Mesenchymal stem cell (in vitro differentiated cells and primary cell): ENCODE measurements around the gene ITPA.

Experiments
- DNase-seq: peaks from one replicate; pipeline ENCODE4 v3.0.0-alpha.2; 2013
- H2AFZ ChIP-seq: one replicate; pipeline ENCODE4 v1.6.1; 2013; ENCODE audit warnings: low read depth, mild to moderate bottlenecking, control low read depth, inconsistent platforms, low read length, moderate library complexity
- H2AK5ac ChIP-seq: 2 replicates; pipeline ENCODE4 v1.6.1; 2013; ENCODE audit warnings: low read length, moderate library complexity, mild to moderate bottlenecking, inconsistent platforms; ENCODE audit not compliant: severe bottlenecking
- H2BK120ac ChIP-seq: one replicate; pipeline ENCODE4 v1.6.1; 2013; ENCODE audit warnings: low read depth, mild to moderate bottlenecking, inconsistent platforms, low read length, moderate library complexity
- H2BK12ac ChIP-seq, 2 experiments: one replicate each; pipeline ENCODE4 v1.6.1; 2013; ENCODE audit warnings: inconsistent platforms in 2 of 2, low read length in 2 of 2, mild to moderate bottlenecking in 2 of 2, moderate library complexity in 2 of 2, control low read depth in 1 of 2
- H2BK15ac ChIP-seq: one replicate; pipeline ENCODE4 v1.6.1; 2013; ENCODE audit warnings: mild to moderate bottlenecking, low read depth, inconsistent platforms; ENCODE audit not compliant: poor library complexity, severe bottlenecking
- H2BK5ac ChIP-seq: 2 replicates; pipeline ENCODE4 v1.6.1; 2013; ENCODE audit warnings: low read depth, mild to moderate bottlenecking, low read length, control low read depth, inconsistent platforms; ENCODE audit not compliant: poor library complexity, severe bottlenecking
- H3K14ac ChIP-seq, 2 experiments: one replicate each; pipeline ENCODE4 v1.6.1; 2013; ENCODE audit warnings: inconsistent platforms in 2 of 2, low read length in 2 of 2, control low read depth in 1 of 2, mild to moderate bottlenecking in 1 of 2, moderate library complexity in 1 of 2
- H3K18ac ChIP-seq, 2 experiments: one replicate each; pipeline ENCODE4 v1.6.1; 2013; ENCODE audit warnings: inconsistent platforms in 2 of 2, low read length in 2 of 2, control low read depth in 1 of 2, low read depth in 1 of 2, mild to moderate bottlenecking in 1 of 2
- H3K23ac ChIP-seq, 2 experiments: one replicate each; pipeline ENCODE4 v1.6.1; 2013; ENCODE audit warnings: inconsistent platforms in 2 of 2, low read length in 2 of 2, mild to moderate bottlenecking in 2 of 2, moderate library complexity in 2 of 2, control low read depth in 1 of 2
- H3K27ac ChIP-seq: 2 replicates; pipeline ENCODE4 v1.5.1; 2013; ENCODE audit warnings: mild to moderate bottlenecking, moderate library complexity, low read length, control low read depth, inconsistent platforms; ENCODE audit not compliant: poor library complexity, severe bottlenecking
- H3K27me3 ChIP-seq, 2 experiments: 2 replicates each; pipeline versions ENCODE4 v1.6.1 to v1.7.0; 2013; ENCODE audit warnings: low read length in 2 of 2, mild to moderate bottlenecking in 2 of 2, moderate library complexity in 2 of 2, control low read depth in 1 of 2, inconsistent platforms in 1 of 2; ENCODE audit not compliant: control insufficient read depth in 1 of 2, insufficient read depth in 1 of 2
- H3K36me3 ChIP-seq, 2 experiments: 2 replicates each; pipeline versions ENCODE4 v1.6.1 to v1.7.0; 2013; ENCODE audit warnings: low read length in 2 of 2, control low read depth in 1 of 2, inconsistent platforms in 1 of 2, low read depth in 1 of 2, mild to moderate bottlenecking in 1 of 2; ENCODE audit not compliant: insufficient read depth in 2 of 2, control insufficient read depth in 1 of 2
- H3K4ac ChIP-seq, 2 experiments: one replicate each; pipeline ENCODE4 v1.6.1; 2013; ENCODE audit warnings: inconsistent platforms in 2 of 2, low read length in 2 of 2, mild to moderate bottlenecking in 2 of 2, moderate library complexity in 2 of 2, control low read depth in 1 of 2, low read depth in 1 of 2
- H3K4me1 ChIP-seq: 2 replicates; pipeline ENCODE4 v1.6.1; 2013; ENCODE audit warnings: low read depth, low read length, control low read depth; ENCODE audit not compliant: control insufficient read depth, insufficient read depth
- H3K4me2 ChIP-seq: 2 replicates; pipeline ENCODE4 v1.6.1; 2013; ENCODE audit warnings: low read length, mild to moderate bottlenecking, inconsistent platforms; ENCODE audit not compliant: poor library complexity, severe bottlenecking
- H3K4me3 ChIP-seq, 2 experiments: 2 replicates each; pipeline versions ENCODE4 v1.5.1 to v1.7.0; 2013; ENCODE audit warnings: low read length in 2 of 2, mild to moderate bottlenecking in 2 of 2, control low read depth in 1 of 2, low read depth in 1 of 2; ENCODE audit not compliant: insufficient read depth in 1 of 2
- H3K79me1 ChIP-seq: replicated peaks from 2 replicates; pipeline ENCODE4 v1.6.1; 2013; ENCODE audit warnings: mild to moderate bottlenecking, control low read depth, low read length, inconsistent platforms; ENCODE audit not compliant: poor library complexity, severe bottlenecking
- H3K9ac ChIP-seq: 2 replicates; pipeline ENCODE4 v1.7.0; 2013; ENCODE audit warnings: mild to moderate bottlenecking, low read length, moderate library complexity
- H3K9me3 ChIP-seq: 2 replicates; pipeline ENCODE4 v1.7.0; 2013; ENCODE audit warnings: mild to moderate bottlenecking, low read length; ENCODE audit not compliant: control insufficient read depth
- H4K8ac ChIP-seq: one replicate; pipeline ENCODE4 v1.6.1; 2013; ENCODE audit warnings: inconsistent platforms, mild to moderate bottlenecking, low read length, moderate library complexity
- H4K91ac ChIP-seq: one replicate; pipeline ENCODE4 v1.6.1; 2013; ENCODE audit warnings: mild to moderate bottlenecking, low read length, inconsistent platforms
- WGBS: methylation state at CpG from one replicate; pipeline ENCODE4 v1.1.7; 2013; ENCODE audit warnings: mixed read lengths; 5-methylcytosine and 5-hydroxymethylcytosine counted together

The ITPA gene

GRCh38 chr20:3172126-3172932 lies 37.0 kb upstream of the ITPA start:
- Histone ChIP-seq H2BK12ac (no peak overlapping the region), H3K4me3 (peak overlapping the region; percentile 81 to 90), H2AFZ (no peak overlapping the region), H2BK5ac (no peak overlapping the region), H2AK5ac (no peak overlapping the region), H2BK120ac (no peak overlapping the region), H3K18ac (no peak overlapping the region), H3K9me3 (no peaks in the 10 kb centered on the region), H4K91ac (no peak overlapping the region), H3K4me2 (peak overlapping the region; percentile 83), H3K9ac (peak overlapping the region; percentile 88), H3K79me1 (peaks cover 14% of the 10 kb centered on the region), H4K8ac (no peak overlapping the region), H3K4ac (no peak overlapping the region), H3K23ac (no peak overlapping the region), H2BK15ac (no peak overlapping the region), H3K27ac (no peak overlapping the region), H3K27me3 (peaks cover 6 to 29% of the 10 kb centered on the region in 2 experiments), H3K14ac (no peak overlapping the region), H3K36me3 (peaks cover 0 to 10% of the 10 kb centered on the region in 2 experiments), H3K4me1 (peaks cover 18% of the 10 kb centered on the region)
- DNase-seq: no peak
- WGBS: 51% methylated on average over 5 of the region's 5 CpGs

GRCh38 chr20:3172933-3173609 lies 36.2 kb upstream of the ITPA start, which contains the start of gene LZTS3:
Gene LZTS3 (minus strand): TSS chr20:3173549. CDS start chr20:3167163, 6,386 bp downstream.
- H3K18ac ChIP-seq: peak within 1 kb of the TSS; percentile 83 to 95
- H2AK5ac ChIP-seq: no peak within 1 kb of the TSS
- no peak within 1 kb of the TSS for H2BK5ac ChIP-seq
- peak; percentile 74 for DNase-seq
- H3K27me3 ChIP-seq: peaks cover 6 to 22% of the 10 kb centered on the region in 2 experiments
- peak within 1 kb of the TSS in 1 of 2 experiments; percentile 83 for H3K4ac ChIP-seq
- peak within 1 kb of the TSS; percentile 91 for H2AFZ ChIP-seq
- no peaks in the 10 kb centered on the region for H3K9me3 ChIP-seq
- H3K4me2 ChIP-seq: peak within 1 kb of the TSS; percentile 83
- H2BK12ac ChIP-seq: peak within 1 kb of the TSS in 1 of 2 experiments; percentile 59
- H3K23ac ChIP-seq: peak within 1 kb of the TSS in 1 of 2 experiments; percentile 85
- peak within 1 kb of the TSS; percentile 26 for H2BK15ac ChIP-seq
- H3K14ac ChIP-seq: peak within 1 kb of the TSS in 1 of 2 experiments; percentile 85
- H2BK120ac ChIP-seq: no peak within 1 kb of the TSS
- peaks cover 0 to 7% of the 10 kb centered on the region in 2 experiments for H3K36me3 ChIP-seq
- H4K8ac ChIP-seq: peak within 1 kb of the TSS; percentile 74
- H3K4me1 ChIP-seq: peaks cover 13% of the 10 kb centered on the region
- H3K79me1 ChIP-seq: peaks cover 14% of the 10 kb centered on the region
- no peak within 1 kb of the TSS for H3K27ac ChIP-seq
- under 1% methylated on average over 54 of the region's 62 CpGs for WGBS
- peak within 1 kb of the TSS; percentile 81 to 90 for H3K4me3 ChIP-seq
- H3K9ac ChIP-seq: peak within 1 kb of the TSS; percentile 88
- peak within 1 kb of the TSS; percentile 75 for H4K91ac ChIP-seq

GRCh38 chr20:3173610-3174441 lies 35.5 kb upstream of the ITPA start:
- H3K4me1 ChIP-seq: peaks cover 7% of the 10 kb centered on the region
- under 1% methylated on average over 81 of the region's 84 CpGs for WGBS

More at GRCh38 chr20:3173610-3174441, 35.5 kb upstream of the ITPA start:
- Histone ChIP-seq H2BK15ac (no peak overlapping the region), H3K79me1 (peaks cover 14% of the 10 kb centered on the region), H3K9me3 (no peaks in the 10 kb centered on the region), H3K4me3 (peak overlapping the region; percentile 71 to 81), H3K4me2 (peak overlapping the region; percentile 71), H2AFZ (peak overlapping the region; percentile 91), H2AK5ac (no peak overlapping the region), H3K36me3 (peaks cover 0 to 7% of the 10 kb centered on the region in 2 experiments), H2BK5ac (no peak overlapping the region), H2BK120ac (no peak overlapping the region), H2BK12ac (peak overlapping the region in 1 of 2 experiments; percentile 59), H3K23ac (peak overlapping the region in 1 of 2 experiments; percentile 85), H3K4ac (peak overlapping the region in 1 of 2 experiments; percentile 83), H3K9ac (peak overlapping the region; percentile 88), H3K27ac (no peak overlapping the region), H4K91ac (peak overlapping the region; percentile 63), H4K8ac (peak overlapping the region; percentile 74), H3K14ac (peak overlapping the region in 1 of 2 experiments; percentile 78), H3K27me3 (peaks cover 6 to 15% of the 10 kb centered on the region in 2 experiments), H3K18ac (peak overlapping the region; percentile 83 to 95)
- DNase-seq: peak; percentile 84
